Natural killer cell (primary cell): Measurements from ENCODE around the gene AUH. TPM values are rescaled to one million over a fixed set of nuclear protein-coding genes. Genes with fewer than 3 reads are reported as not detected.
A peak's percentile ranks its signal among the peaks of the same experiment; 100 is the strongest.

Source experiments
- ATAC-seq, 3 donors: fragments of 150-1000 bp in 2 of 3; fragments of 200-7000 bp in 1 of 3; cut with Tn5 transposase; 1 replicate in 1 of 3; 2 replicates in 2 of 3; pipeline ENCODE4 v1.10.0; 2021; ENCODE audit warnings: mild to moderate bottlenecking in 2 of 3, moderate library complexity in 2 of 3
- DNase-seq, 2 donors: peaks; one replicate each; pipeline versions ENCODE4 v3.0.0 to v3.0.0-alpha.2; 2013 to 2021; ENCODE audit warnings: mixed read lengths in 1 of 2
- H3K27ac ChIP-seq: one replicate; pipeline ENCODE4 v1.5.1; 2013; ENCODE audit warnings: mild to moderate bottlenecking, low read length
- H3K27me3 ChIP-seq: one replicate; pipeline ENCODE4 v1.6.1; 2013; ENCODE audit warnings: low read length; ENCODE audit not compliant: control insufficient read depth, insufficient read depth
- H3K36me3 ChIP-seq: one replicate; pipeline ENCODE4 v1.6.1; 2013; ENCODE audit warnings: low read length; ENCODE audit not compliant: control insufficient read depth, insufficient read depth
- H3K4me1 ChIP-seq: one replicate; pipeline ENCODE4 v1.6.1; 2013; ENCODE audit warnings: low read length; ENCODE audit not compliant: control insufficient read depth, insufficient read depth
- H3K4me3 ChIP-seq: one replicate; pipeline ENCODE4 v1.5.1; 2013; ENCODE audit warnings: low read length
- H3K9me3 ChIP-seq: one replicate; pipeline ENCODE4 v1.6.1; 2013; ENCODE audit warnings: low read length; ENCODE audit not compliant: control insufficient read depth, insufficient read depth
- H3K27ac Mint-ChIP-seq, 2 donors: one replicate each; pipeline ENCODE4 v1.8.0; 2022; ENCODE audit warnings: mild to moderate bottlenecking in 2 of 2, mixed read lengths in 2 of 2, moderate library complexity in 1 of 2
- H3K27me3 Mint-ChIP-seq, 2 donors: one replicate each; pipeline ENCODE4 v1.8.0; 2022; ENCODE audit warnings: low read depth in 2 of 2, mixed read lengths in 2 of 2
- H3K36me3 Mint-ChIP-seq: one replicate; pipeline ENCODE4 v1.8.0; 2022; ENCODE audit warnings: mixed read lengths
- H3K4me1 Mint-ChIP-seq, 2 donors: one replicate each; pipeline ENCODE4 v1.8.0; 2022; ENCODE audit warnings: mixed read lengths in 2 of 2
- H3K4me3 Mint-ChIP-seq: one replicate; pipeline ENCODE4 v1.8.0; 2022; ENCODE audit warnings: mild to moderate bottlenecking, moderate library complexity, mixed read lengths
- H3K9me3 Mint-ChIP-seq, 2 donors: one replicate each; pipeline ENCODE4 v1.8.0; 2022; ENCODE audit warnings: mixed read lengths in 2 of 2
- WGBS: methylation state at CpG from one replicate; pipeline ENCODE4 v1.1.7; 2013; ENCODE audit warnings: missing lambda C conversion rate; ENCODE audit not compliant: insufficient coverage; 5-methylcytosine and 5-hydroxymethylcytosine counted together
- intact Hi-C: fragments of 100-400 bp; cut with micrococcal nuclease; formaldehyde crosslinking; loops from one replicate; pipeline ENCODE4 v1.14.2; 2022
- total RNA-seq, 4 donors: library from RNA; stranded (reverse); fragments of 120-200 nt in 1 of 4; gene quantifications; one replicate each; pipeline versions ENCODE4 v1.2.3 to v1.2.4, GENCODE V29; 2013 to 2022
- TF ChIP-seq, protein P1 (sequence below): fragments of 200-600 bp; IDR thresholded peaks from one replicate; pipeline ENCODE4 v1.8.0; 2022; ENCODE audit warnings: antibody characterized with exemption

AUH gene
- total RNA-seq, 3 donors from 2014 or later (not counting 1 experiment from before 2014, with no cell fraction given), result 26.7 to 36.6 (median 34.9) TPM

GRCh38 chr9:91266448-91266847, 95.3 kb downstream of the AUH start:
- no peak overlapping the region for H3K27ac Mint-ChIP-seq
- peaks cover 21% of the 10 kb centered on the region for H3K36me3 Mint-ChIP-seq
- H3K9me3 Mint-ChIP-seq, result peaks cover 3% of the 10 kb centered on the region in 2 donors
- Histone ChIP-seq H3K4me3 (no peak overlapping the region), H3K27ac (no peak overlapping the region), H3K4me1 (no peaks in the 10 kb centered on the region), H3K36me3 (no peaks in the 10 kb centered on the region), H3K9me3 (no peaks in the 10 kb centered on the region), H3K27me3 (no peaks in the 10 kb centered on the region)
- no peaks in the 10 kb centered on the region for H3K27me3 Mint-ChIP-seq
- ATAC-seq (no peak), DNase-seq (no peak)
- H3K4me3 Mint-ChIP-seq, result no peak overlapping the region
- intact Hi-C loops, result no loop called here
- H3K4me1 Mint-ChIP-seq, result peaks cover 0 to 3% of the 10 kb centered on the region in 2 donors
- TF ChIP-seq, protein P1, sequence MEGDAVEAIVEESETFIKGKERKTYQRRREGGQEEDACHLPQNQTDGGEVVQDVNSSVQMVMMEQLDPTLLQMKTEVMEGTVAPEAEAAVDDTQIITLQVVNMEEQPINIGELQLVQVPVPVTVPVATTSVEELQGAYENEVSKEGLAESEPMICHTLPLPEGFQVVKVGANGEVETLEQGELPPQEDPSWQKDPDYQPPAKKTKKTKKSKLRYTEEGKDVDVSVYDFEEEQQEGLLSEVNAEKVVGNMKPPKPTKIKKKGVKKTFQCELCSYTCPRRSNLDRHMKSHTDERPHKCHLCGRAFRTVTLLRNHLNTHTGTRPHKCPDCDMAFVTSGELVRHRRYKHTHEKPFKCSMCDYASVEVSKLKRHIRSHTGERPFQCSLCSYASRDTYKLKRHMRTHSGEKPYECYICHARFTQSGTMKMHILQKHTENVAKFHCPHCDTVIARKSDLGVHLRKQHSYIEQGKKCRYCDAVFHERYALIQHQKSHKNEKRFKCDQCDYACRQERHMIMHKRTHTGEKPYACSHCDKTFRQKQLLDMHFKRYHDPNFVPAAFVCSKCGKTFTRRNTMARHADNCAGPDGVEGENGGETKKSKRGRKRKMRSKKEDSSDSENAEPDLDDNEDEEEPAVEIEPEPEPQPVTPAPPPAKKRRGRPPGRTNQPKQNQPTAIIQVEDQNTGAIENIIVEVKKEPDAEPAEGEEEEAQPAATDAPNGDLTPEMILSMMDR, result no peak

- no peaks in the 10 kb centered on the region for H3K27me3 ChIP-seq
- no peak overlapping the region for H3K27ac ChIP-seq
- Mint-ChIP-seq H3K27me3 (no peaks in the 10 kb centered on the region), H3K9me3 (peaks cover 3% of the 10 kb centered on the region in 2 donors), H3K36me3 (peaks cover 21% of the 10 kb centered on the region), H3K4me1 (peaks cover 4 to 5% of the 10 kb centered on the region in 2 donors), H3K27ac (no peak overlapping the region), H3K4me3 (no peak overlapping the region)
- intact Hi-C loops, result no loop called here
- DNase-seq (no peak), ATAC-seq (no peak)
- TF ChIP-seq, protein P1, result no peak
- H3K4me1 ChIP-seq, result no peaks in the 10 kb centered on the region
- no peak overlapping the region for H3K4me3 ChIP-seq
- 100% methylated on average over 4 of the region's 5 CpGs for WGBS
- no peaks in the 10 kb centered on the region for H3K36me3 ChIP-seq
- H3K9me3 ChIP-seq, result no peaks in the 10 kb centered on the region
Observed at GRCh38 chr9:91265514-91265913, 96.2 kb downstream of the AUH start.

GRCh38 chr9:91261417-91261816, 100.3 kb downstream of the AUH start:
- Mint-ChIP-seq H3K36me3 (peaks cover 21% of the 10 kb centered on the region), H3K4me3 (no peak overlapping the region), H3K4me1 (peaks cover 7 to 9% of the 10 kb centered on the region in 2 donors), H3K9me3 (peaks cover 3% of the 10 kb centered on the region in 2 donors), H3K27me3 (no peaks in the 10 kb centered on the region), H3K27ac (peak overlapping the region in 1 of 2 donors; percentile 42)
- Histone ChIP-seq H3K27me3 (no peaks in the 10 kb centered on the region), H3K36me3 (no peaks in the 10 kb centered on the region), H3K27ac (no peak overlapping the region), H3K9me3 (no peaks in the 10 kb centered on the region), H3K4me1 (peaks cover 5% of the 10 kb centered on the region), H3K4me3 (no peak overlapping the region)
- ATAC-seq, result no peak
- TF ChIP-seq, protein P1, result no peak
- no peak for DNase-seq
- intact Hi-C loops, result no loop called here
- 18% methylated on average over 1 of the region's 1 CpG for WGBS

- Histone ChIP-seq H3K27me3 (no peaks in the 10 kb centered on the region), H3K27ac (no peak overlapping the region), H3K36me3 (no peaks in the 10 kb centered on the region), H3K4me3 (no peak overlapping the region), H3K4me1 (peaks cover 8% of the 10 kb centered on the region), H3K9me3 (no peaks in the 10 kb centered on the region)
- DNase-seq (no peak), ATAC-seq (no peak)
- Mint-ChIP-seq H3K36me3 (peaks cover 7% of the 10 kb centered on the region), H3K27ac (no peak overlapping the region), H3K9me3 (peaks cover 3% of the 10 kb centered on the region in 2 donors), H3K4me3 (no peak overlapping the region), H3K27me3 (no peaks in the 10 kb centered on the region), H3K4me1 (peaks cover 12 to 14% of the 10 kb centered on the region in 2 donors)
- TF ChIP-seq, protein P1, result no peak
- intact Hi-C loops, result no loop called here
- WGBS, result no CpG with 5 or more reads among the region's 1 CpG
Observed at GRCh38 chr9:91259162-91259561, 102.6 kb downstream of the AUH start.
